ENCODE measurements around the gene RSPH6A.

DNA sequence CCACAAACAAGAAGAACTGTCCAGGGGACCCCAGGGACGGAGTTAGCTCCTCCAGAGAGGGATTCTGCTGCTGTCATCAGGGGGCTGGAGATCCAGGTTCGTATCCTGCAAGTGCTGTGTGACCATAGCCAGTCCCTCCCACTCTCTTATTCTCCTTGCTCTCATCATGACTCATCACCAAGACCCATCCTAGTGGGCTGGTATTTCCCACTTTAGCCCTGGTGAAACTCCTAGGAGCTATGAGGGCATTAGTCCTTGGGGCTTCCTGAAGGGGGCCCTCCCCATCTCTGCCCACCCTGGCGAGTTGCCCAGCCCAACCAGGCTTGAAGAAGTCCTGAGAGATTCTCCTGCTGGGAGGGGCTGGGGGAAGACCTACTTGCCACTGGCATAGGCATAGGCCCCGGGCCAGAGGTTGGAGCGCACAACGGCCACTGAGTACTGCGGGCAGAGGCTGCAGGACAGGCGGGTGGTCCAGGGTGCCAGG lies 15.0 kb downstream of the RSPH6A start:
- TF ChIP-seq, protein P1, sequence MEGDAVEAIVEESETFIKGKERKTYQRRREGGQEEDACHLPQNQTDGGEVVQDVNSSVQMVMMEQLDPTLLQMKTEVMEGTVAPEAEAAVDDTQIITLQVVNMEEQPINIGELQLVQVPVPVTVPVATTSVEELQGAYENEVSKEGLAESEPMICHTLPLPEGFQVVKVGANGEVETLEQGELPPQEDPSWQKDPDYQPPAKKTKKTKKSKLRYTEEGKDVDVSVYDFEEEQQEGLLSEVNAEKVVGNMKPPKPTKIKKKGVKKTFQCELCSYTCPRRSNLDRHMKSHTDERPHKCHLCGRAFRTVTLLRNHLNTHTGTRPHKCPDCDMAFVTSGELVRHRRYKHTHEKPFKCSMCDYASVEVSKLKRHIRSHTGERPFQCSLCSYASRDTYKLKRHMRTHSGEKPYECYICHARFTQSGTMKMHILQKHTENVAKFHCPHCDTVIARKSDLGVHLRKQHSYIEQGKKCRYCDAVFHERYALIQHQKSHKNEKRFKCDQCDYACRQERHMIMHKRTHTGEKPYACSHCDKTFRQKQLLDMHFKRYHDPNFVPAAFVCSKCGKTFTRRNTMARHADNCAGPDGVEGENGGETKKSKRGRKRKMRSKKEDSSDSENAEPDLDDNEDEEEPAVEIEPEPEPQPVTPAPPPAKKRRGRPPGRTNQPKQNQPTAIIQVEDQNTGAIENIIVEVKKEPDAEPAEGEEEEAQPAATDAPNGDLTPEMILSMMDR (IDR thresholded peaks at IDR 0.05): no peak
- TF ChIP-seq EP300 (IDR thresholded peaks at IDR 0.05) (no peak), POLR2A (IDR thresholded peaks at IDR 0.05) (no peak), POLR2AphosphoS5 (IDR thresholded peaks at IDR 0.05) (no peak)

All from gastroesophageal sphincter (tissue), 3 donors.